Adipose tissue (tissue), 3 donors: ENCODE data around the gene RUNX3. TPM values are rescaled to one million over a fixed set of nuclear protein-coding genes. Genes with fewer than 3 reads are reported as not detected.
"Not testable (repeated sequence)": the region's sequence is repeated elsewhere in the genome, so short reads cannot be mapped to it uniquely, and the experiment has no call there.

Source experiments
- H3K27ac ChIP-seq: one replicate; pipeline ENCODE4 v1.5.1; 2013; ENCODE audit warnings: low read depth, low read length
- WGBS, 3 donors: extraction: QIAGEN DNeasy Blood & Tissue Kit; methylation state at CpG; one replicate each; pipeline ENCODE4 v1.1.7; 2013; 5-methylcytosine and 5-hydroxymethylcytosine counted together
- polyA plus RNA-seq, 3 donors: library from polyadenylated mRNA; stranded (reverse); fragments of 200-250 nt; gene quantifications; one replicate each; pipeline ENCODE4 v1.2.3, GENCODE V29; 2013
- donor health status: healthy with polysubstance abuse.
- donor health status: Bipolar disorder and iron deficiency.
- donor health status: healthy.

The RUNX3 gene
- polyA plus RNA-seq = 1 to 10 TPM in 1 of 3 donors, under 1 TPM in 2; 0.67 to 2.0 (median 0.70) TPM

- 8 to 16% (median 15%) methylated on average over 58 to 88 of the region's 88 CpGs for WGBS, 3 donors
- no peak within 1 kb of the TSS for H3K27ac ChIP-seq
These were observed at the start of gene RUNX3 for GRCh38 chr1:24930260-24931145. TSS of gene RUNX3 (minus strand) at chr1:24930276. CDS start at chr1:24929868, 408 bp downstream.

- WGBS, 3 donors = 70 to 88% (median 84%) methylated on average over 4 of the region's 4 CpGs
- not testable (repeated sequence) for H3K27ac ChIP-seq
These were observed 49.2 kb upstream of the RUNX3 start for GRCh38 chr1:24979232-24979631.

GRCh38 chr1:24978383-24979032 is 48.4 kb upstream of the RUNX3 start:
- H3K27ac ChIP-seq = no peak overlapping the region
- WGBS, 3 donors = 54 to 66% (median 59%) methylated on average over 9 of the region's 9 CpGs

GRCh38 chr1:24975391-24975790 is 45.3 kb upstream of the RUNX3 start:
- WGBS, 3 donors = 78 to 95% (median 92%) methylated on average over 2 of the region's 2 CpGs
- H3K27ac ChIP-seq = no peak overlapping the region

GRCh38 chr1:24973315-24973714 is 43.2 kb upstream of the RUNX3 start:
- WGBS, 3 donors = 64 to 83% (median 69%) methylated on average over 5 of the region's 5 CpGs
- no peak overlapping the region for H3K27ac ChIP-seq

GRCh38 chr1:24972915-24973242 is 42.8 kb upstream of the RUNX3 start:
- WGBS, 3 donors = 77 to 90% (median 80%) methylated on average over 6 of the region's 6 CpGs
- no peak overlapping the region for H3K27ac ChIP-seq

GRCh38 chr1:24972221-24972914 is 42.3 kb upstream of the RUNX3 start:
- H3K27ac ChIP-seq = no peak overlapping the region
- 50 to 76% (median 75%) methylated on average over 8 of the region's 8 CpGs for WGBS, 3 donors

GRCh38 chr1:24970926-24971875 is 41.1 kb upstream of the RUNX3 start:
- 62 to 70% (median 66%) methylated on average over 23 of the region's 23 CpGs for WGBS, 3 donors
- no peak overlapping the region for H3K27ac ChIP-seq

GRCh38 chr1:24970399-24970753 is 40.3 kb upstream of the RUNX3 start:
- no peak overlapping the region for H3K27ac ChIP-seq
- WGBS, 3 donors = 31 to 54% (median 46%) methylated on average over 13 of the region's 13 CpGs

- no peak overlapping the region for H3K27ac ChIP-seq
- WGBS, 3 donors = 50 to 70% (median 54%) methylated on average over 26 of the region's 26 CpGs
These were observed 39.7 kb upstream of the RUNX3 start for GRCh38 chr1:24969596-24970398.

- WGBS, 3 donors = 60 to 79% (median 77%) methylated on average over 14 of the region's 14 CpGs
- H3K27ac ChIP-seq = no peak overlapping the region
These were observed 39.0 kb upstream of the RUNX3 start for GRCh38 chr1:24968941-24969585.

GRCh38 chr1:24967962-24968361 is 37.9 kb upstream of the RUNX3 start:
- 75 to 93% (median 79%) methylated on average over 6 of the region's 6 CpGs for WGBS, 3 donors
- no peak overlapping the region for H3K27ac ChIP-seq

GRCh38 chr1:24967555-24967954 is 37.5 kb upstream of the RUNX3 start:
- no peak overlapping the region for H3K27ac ChIP-seq
- 83 to 95% (median 90%) methylated on average over 3 of the region's 3 CpGs for WGBS, 3 donors

- WGBS, 3 donors = 55 to 78% (median 72%) methylated on average over 8 of the region's 8 CpGs
- H3K27ac ChIP-seq = no peak overlapping the region
These were observed 36.8 kb upstream of the RUNX3 start for GRCh38 chr1:24966724-24967346.

- 70 to 90% (median 80%) methylated on average over 4 of the region's 4 CpGs for whole genome bisulfite sequencing, 3 donors
- no peak overlapping the region for H3K27ac ChIP-seq
These were observed 36.1 kb upstream of the RUNX3 start for GRCh38 chr1:24966121-24966723.

GRCh38 chr1:24965571-24965930 is 35.5 kb upstream of the RUNX3 start:
- WGBS, 3 donors = 87 to 93% (median 93%) methylated on average over 10 of the region's 10 CpGs
- no peak overlapping the region for H3K27ac ChIP-seq
